Hematopoietic multipotent progenitor cell treated with erythropoietin and hydrocortisone succinate and interleukin-3 and kit ligand, for 17 days (in vitro differentiated cells): ENCODE results near the gene DNAJC4.
"Not testable (repeated sequence)": the region's sequence is repeated elsewhere in the genome, so short reads cannot be mapped to it uniquely, and the experiment has no call there.

ENCODE experiments used
- DNase-seq: peaks from one replicate; pipeline ENCODE4 v3.0.0-alpha.2; 2015; ENCODE audit warnings: low spot score

DNAJC4 gene

GRCh38 chr11:64245797-64246620 lies 15.7 kb downstream of the DNAJC4 start:
- no peak for DNase-seq

- not testable (repeated sequence) for DNase-seq
These were observed 16.2 kb downstream of the DNAJC4 start for GRCh38 chr11:64246621-64246870.

GRCh38 chr11:64246871-64247728 lies 16.8 kb downstream of the DNAJC4 start, which contains the start of gene PPP1R14B:
Gene PPP1R14B, minus strand, starts transcription at chr11:64246943. Its CDS starts 270 bp downstream, at chr11:64246673.
- DNase-seq, result peak; percentile 81

DNA sequence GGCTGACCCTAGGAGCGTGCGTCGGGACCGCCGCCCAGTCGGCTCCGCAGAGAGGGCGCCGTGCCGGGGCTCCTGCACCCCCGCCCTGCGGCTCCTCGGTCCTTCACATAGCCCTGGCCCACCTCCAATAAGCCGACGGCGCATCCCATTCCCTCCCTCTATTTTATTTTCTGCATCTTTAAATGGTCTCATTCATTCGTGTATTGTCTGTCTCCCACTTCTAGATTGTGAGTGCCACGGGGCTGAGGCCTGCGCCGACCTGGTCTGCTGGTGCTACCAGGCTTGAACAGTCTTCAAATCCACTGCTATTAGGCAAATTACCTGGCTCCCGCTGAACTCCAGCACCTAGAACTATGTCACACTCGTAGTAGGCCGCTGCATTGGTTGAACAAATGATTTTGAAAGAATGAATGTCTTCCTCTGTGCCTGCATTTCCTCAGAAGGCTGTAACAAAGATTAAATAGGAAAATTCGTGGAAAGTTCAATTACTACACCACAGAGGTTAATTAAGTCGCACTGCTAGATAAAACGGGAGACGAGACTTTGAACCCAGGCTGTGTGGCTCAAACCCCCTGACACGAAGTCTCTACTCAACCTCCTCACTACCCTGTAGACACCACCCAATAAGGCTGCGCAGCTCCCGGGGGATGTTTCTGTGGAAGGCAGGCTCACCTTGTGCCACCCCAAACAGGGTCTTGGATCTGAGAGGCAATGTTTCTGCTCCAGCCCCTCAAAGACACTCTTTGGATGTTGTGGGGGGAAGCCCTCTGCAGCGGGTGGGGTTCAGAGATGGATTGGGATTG lies 17.6 kb downstream of the DNAJC4 start:
- DNase-seq, result no peak

DNA sequence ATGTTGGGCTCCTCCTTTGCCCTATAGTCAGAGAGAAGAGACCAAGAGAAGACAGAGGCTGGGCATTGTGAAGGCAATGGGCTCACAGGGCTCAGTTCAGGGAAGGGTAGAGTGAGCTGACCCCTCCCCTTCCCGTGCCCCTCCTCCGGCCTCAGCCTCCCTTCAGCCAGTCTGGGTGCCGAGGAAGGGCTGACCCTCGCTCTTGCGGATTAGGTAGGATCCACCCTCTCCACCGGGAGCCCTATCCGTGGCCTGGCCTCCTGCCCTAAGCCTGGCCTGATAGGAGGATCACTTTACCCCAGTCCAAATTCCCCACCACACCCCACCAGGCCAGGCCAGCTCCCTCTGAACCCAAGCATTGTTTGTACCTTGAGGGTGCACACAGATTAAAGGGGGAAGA lies 18.2 kb downstream of the DNAJC4 start:
- DNase-seq, result no peak

DNA sequence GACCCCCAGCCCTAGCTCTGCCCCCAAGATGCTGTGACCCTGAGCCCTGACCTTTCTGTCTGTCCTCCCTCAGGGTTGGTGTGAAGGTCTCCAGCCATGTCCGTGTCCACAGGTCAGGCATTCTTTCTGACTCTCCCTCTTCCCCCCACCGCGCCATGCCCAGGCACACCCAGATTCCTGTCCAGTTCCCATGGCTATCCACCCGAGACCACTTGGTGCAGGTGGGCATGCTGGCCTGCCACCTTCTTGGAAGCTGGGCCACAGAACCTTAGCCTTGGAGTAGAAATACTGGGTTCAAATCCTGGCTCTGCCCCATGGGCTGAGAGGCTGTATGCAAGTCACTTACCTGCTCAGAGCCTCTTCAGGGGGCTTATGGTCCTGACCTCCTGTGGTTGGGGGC lies 18.7 kb downstream of the DNAJC4 start:
- no peak for DNase-seq

- DNase-seq, result no peak
These were observed 19.4 kb downstream of the DNAJC4 start for GRCh38 chr11:64249563-64250414.

GRCh38 chr11:64250415-64251015 lies 20.2 kb downstream of the DNAJC4 start:
- no peak for DNase-seq

DNA sequence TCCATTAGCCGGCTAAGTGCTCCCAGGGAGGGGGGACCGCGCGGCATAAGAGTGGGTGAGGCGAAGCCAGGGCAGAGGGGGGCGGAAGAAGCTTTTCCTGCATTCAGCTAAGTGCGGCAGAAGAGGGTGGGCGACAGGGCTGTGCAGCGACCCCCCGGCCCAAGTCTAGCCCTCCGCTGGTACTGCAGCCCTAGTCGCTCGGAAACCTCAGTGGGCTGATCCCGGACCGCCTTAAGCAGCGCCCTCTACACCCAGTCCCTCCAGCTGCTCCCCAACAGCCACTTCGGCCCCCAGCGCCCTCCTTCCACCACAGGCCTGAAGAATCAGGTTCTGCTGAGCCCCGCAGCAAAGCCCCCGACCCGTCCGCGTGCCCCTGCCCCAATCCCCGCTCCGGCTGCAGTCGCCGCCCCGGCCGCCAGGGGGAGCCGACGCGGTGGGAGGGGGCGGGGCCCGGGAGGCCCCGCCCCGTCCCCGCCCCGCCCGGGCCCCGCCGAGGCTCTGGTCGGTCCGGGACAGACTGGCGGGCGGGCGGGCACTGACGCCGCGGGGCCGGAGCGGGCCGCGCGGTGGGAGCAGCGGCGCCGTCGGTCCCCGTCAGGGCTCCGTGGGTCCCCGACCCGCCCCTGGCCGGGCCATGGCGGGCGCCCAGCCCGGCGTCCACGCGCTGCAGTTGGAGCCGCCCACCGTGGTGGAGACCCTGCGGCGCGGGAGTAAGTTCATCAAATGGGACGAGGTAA lies 20.8 kb downstream of the DNAJC4 start, which contains the start of gene PLCB3:
Gene PLCB3 (plus strand): TSS at position 515 of the 737 bp plus-strand sequence. CDS start 120 bp downstream, at position 635.
- peak; percentile 78 for DNase-seq

GRCh38 chr11:64251753-64252002 lies 21.3 kb downstream of the DNAJC4 start:
- DNase-seq, result no peak

- peak; percentile 66 for DNase-seq
These were observed 21.9 kb downstream of the DNAJC4 start for GRCh38 chr11:64252003-64252872.

GRCh38 chr11:64253043-64253442 lies 22.7 kb downstream of the DNAJC4 start:
- no peak for DNase-seq

- peak; percentile 36 for DNase-seq
These were observed 23.1 kb downstream of the DNAJC4 start for GRCh38 chr11:64253481-64253880.

GRCh38 chr11:64254326-64254725 lies 24.0 kb downstream of the DNAJC4 start:
- DNase-seq, result no peak

- DNase-seq, result no peak
These were observed 25.1 kb downstream of the DNAJC4 start for GRCh38 chr11:64255135-64256128.

DNA sequence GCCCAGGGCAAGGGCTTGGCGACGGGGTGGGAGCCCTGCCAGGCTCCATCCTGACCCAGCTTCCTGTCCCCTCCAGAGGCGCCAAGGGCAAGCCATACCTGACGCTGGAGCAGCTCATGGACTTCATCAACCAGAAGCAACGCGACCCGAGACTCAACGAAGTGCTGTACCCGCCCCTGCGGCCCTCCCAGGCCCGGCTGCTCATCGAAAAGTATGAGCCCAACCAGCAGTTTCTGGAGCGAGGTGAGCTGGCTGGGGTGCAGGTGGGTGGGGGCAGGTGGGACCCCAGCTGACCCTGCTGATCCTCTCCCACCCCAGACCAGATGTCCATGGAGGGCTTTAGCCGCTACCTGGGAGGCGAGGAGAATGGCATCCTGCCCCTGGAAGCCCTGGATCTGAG lies 26.0 kb downstream of the DNAJC4 start:
- DNase-seq, result no peak

GRCh38 chr11:64258356-64258755 lies 28.0 kb downstream of the DNAJC4 start:
- no peak for DNase-seq

- no peak for DNase-seq
These were observed 28.7 kb downstream of the DNAJC4 start for GRCh38 chr11:64258946-64259532.
